Ovary (tissue), 9 donors: ENCODE results near the gene HIGD2A. TPM values are rescaled to one million over a fixed set of nuclear protein-coding genes. Genes with fewer than 3 reads are reported as not detected.

Source experiments
- DNase-seq, 5 donors: peaks; one replicate each; pipeline ENCODE4 v3.0.0-alpha.2; 2019 to 2020
- H3K27ac ChIP-seq, 2 donors: fragments of 200-600 bp; one replicate each; pipeline versions ENCODE4 v1.5.1 to v1.8.0; 2019 to 2022
- H3K27me3 ChIP-seq: fragments of 200-600 bp; one replicate; pipeline ENCODE4 v1.8.0; 2022
- H3K36me3 ChIP-seq: fragments of 200-600 bp; sonication (generic); one replicate; pipeline ENCODE4 v1.5.1; 2019
- H3K4me1 ChIP-seq: one replicate; pipeline ENCODE4 v1.8.1; 2013; ENCODE audit warnings: mild to moderate bottlenecking, moderate library complexity; ENCODE audit not compliant: insufficient read depth
- H3K4me3 ChIP-seq: fragments of 200-600 bp; sonication (generic); one replicate; pipeline ENCODE4 v1.5.1; 2017
- H3K9me3 ChIP-seq, 2 donors: fragments of 200-600 bp in 1 of 2; sonication (generic) in 1 of 2; one replicate each; pipeline versions ENCODE4 v1.5.1 to v1.8.1; 2013 to 2019; ENCODE audit warnings: mild to moderate bottlenecking in 1 of 2, moderate library complexity in 1 of 2
- EP300 ChIP-seq: sonication (generic); formaldehyde crosslinking; IDR thresholded peaks from one replicate; pipeline ENCODE4 v1.6.1; 2017; ENCODE audit warnings: antibody characterized with exemption
- POLR2A ChIP-seq: fragments of 450-650 bp; IDR thresholded peaks from one replicate; pipeline ENCODE4 v1.6.1; 2017; ENCODE audit warnings: antibody characterized with exemption, mild to moderate bottlenecking, moderate library complexity
- WGBS, 3 donors: extraction: QIAGEN DNeasy Blood & Tissue Kit in 1 of 3; methylation state at CpG; one replicate each; pipeline versions ENCODE4 v1.1.5 to v1.1.7; 2013 to 2017; 5-methylcytosine and 5-hydroxymethylcytosine counted together
- intact Hi-C, 4 donors: fragments of 100-400 bp; cut with DNase I; formaldehyde crosslinking; loops; one replicate each; pipeline versions ENCODE4 v1.11.0 to v1.15.1; 2022 to 2023
- polyA plus RNA-seq, 2 donors: library from polyadenylated mRNA; stranded (reverse); fragments of 200-250 nt in 1 of 2; fragments of 350-450 nt in 1 of 2; fragmentation: Illumina TruSeq in 1 of 2; extraction: RNeasy Lipid Tissue Mini Kit (QIAGEN cat#74804) in 1 of 2; gene quantifications; one replicate each; pipeline ENCODE4 v1.2.3, GENCODE V29; 2013 to 2014
- total RNA-seq, 7 donors: library from RNA; depleted of rRNA in 2 of 7; stranded (reverse); fragments of >200 nt in 2 of 7; fragmentation: NEBNext Ultra II Directional in 3 of 7; extraction: Animal tissue kit (Norgen Biotek cat#: 25700) in 3 of 7; gene quantifications; one replicate each; pipeline versions ENCODE4 v1.1.0 to v1.2.4, GENCODE V29; 2016 to 2023
- TF ChIP-seq, protein P1 (sequence below), 3 donors: fragments of 450-650 bp in 2 of 3; fragments of 200-600 bp in 1 of 3; IDR thresholded peaks; one replicate each; pipeline versions ENCODE4 v1.5.1 to v1.8.0; 2016 to 2022; ENCODE audit warnings: antibody characterized with exemption in 3 of 3, mild to moderate bottlenecking in 1 of 3
- donor health status: DM: no; HTN: no; CAD: no; lungs with moderate emphysema.
- donor health status: DM: no; HTN: no; CAD: no.
- donor health status: Bipolar disorder and iron deficiency.
- donor health status: DM: yes; HTN: yes; CAD: no.
- donor health status: DM: no; HTN: no; CAD: no.
- donor health status: DM: yes; HTN: yes; CAD: no.

The HIGD2A gene
- total and polyA plus RNA-seq, 9 donors, result 64.3 to 131 (median 100) TPM

DNA sequence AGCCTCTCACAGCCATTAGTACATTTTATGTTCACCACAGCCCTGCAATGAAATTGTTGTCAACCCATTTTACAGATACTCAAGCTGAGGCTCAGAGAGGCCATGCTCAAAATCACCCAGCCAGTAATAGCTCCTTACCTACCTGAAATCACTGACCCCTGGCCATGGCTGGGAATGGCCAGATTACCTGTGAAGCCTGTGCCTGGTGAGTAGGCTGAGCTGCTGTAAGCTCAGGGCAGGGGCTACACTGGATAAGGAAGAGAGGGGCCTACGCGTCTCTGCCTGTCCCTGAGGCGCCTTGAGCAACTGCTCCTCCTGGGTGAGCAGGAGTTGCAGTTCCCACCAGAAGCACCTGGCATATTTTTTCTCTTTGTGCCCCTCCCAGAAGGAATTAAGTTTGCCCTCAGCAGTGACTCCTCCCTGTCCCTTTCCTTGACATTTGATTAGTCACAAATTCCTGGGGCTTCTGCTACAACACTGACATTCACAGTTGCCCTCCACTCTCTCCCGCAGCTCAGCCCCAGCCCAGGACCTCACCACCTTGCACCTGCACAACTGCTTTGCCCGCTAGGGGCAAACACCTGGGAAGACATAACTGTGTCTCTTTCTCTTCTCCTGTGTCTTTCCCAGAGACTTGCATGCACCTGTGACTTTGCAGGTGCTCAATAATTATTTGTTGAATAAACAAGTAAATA is 22.1 kb downstream of the HIGD2A start:
- Histone ChIP-seq H3K27me3 (no peaks in the 10 kb centered on the region), H3K36me3 (no peaks in the 10 kb centered on the region), H3K4me3 (no peak overlapping the region), H3K9me3 (no peaks in the 10 kb centered on the region), H3K4me1 (peaks cover 10% of the 10 kb centered on the region), H3K27ac (no peak overlapping the region)
- DNase-seq, result no peak
- WGBS, 3 donors, result 91 to 97% (median 96%) methylated on average over 5 of the region's 5 CpGs
- intact Hi-C loops, result loop anchor here in 1 of 4 donors (10.0 kb wide), 1 partner anchor 134 kb away; the partner anchor contains the start of gene CDHR2
- TF ChIP-seq EP300 (no peak), POLR2A (no peak)
- TF ChIP-seq, protein P1, sequence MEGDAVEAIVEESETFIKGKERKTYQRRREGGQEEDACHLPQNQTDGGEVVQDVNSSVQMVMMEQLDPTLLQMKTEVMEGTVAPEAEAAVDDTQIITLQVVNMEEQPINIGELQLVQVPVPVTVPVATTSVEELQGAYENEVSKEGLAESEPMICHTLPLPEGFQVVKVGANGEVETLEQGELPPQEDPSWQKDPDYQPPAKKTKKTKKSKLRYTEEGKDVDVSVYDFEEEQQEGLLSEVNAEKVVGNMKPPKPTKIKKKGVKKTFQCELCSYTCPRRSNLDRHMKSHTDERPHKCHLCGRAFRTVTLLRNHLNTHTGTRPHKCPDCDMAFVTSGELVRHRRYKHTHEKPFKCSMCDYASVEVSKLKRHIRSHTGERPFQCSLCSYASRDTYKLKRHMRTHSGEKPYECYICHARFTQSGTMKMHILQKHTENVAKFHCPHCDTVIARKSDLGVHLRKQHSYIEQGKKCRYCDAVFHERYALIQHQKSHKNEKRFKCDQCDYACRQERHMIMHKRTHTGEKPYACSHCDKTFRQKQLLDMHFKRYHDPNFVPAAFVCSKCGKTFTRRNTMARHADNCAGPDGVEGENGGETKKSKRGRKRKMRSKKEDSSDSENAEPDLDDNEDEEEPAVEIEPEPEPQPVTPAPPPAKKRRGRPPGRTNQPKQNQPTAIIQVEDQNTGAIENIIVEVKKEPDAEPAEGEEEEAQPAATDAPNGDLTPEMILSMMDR (IDR thresholded peaks at IDR 0.05), result no peak

DNA sequence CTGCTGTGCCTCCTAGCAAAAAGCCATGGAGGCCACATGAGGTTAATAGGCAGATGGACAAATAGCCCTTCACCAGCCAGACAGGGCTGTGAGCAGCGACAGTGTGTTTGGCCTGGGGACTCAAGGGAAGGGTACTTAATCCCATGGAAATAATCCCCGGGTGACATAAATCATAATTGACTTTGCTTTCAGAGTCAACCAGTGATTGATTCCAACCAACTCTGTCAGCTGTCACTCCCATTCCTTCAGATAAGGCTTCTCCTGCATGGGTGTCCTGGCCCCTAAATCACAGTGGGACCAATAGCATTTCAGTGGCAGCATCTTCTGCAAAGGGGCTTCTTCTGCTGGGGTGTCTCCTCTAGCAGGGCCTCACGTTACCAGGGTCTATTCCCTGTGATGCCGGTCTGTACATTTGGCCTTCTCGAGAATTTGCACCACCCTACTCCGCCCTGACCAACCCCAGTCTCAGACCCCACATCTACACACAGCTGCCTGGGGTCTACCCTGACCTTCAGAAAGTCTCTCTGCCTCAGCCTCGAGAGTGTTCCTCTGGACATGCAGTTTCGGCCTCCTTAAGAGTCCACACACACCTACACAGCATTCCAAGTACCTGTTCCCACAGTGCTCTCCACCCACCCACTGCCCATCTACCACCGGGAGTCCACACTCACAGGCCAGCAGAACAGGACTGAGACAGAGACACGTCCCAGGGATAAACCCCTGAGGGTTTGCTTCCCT is 24.1 kb downstream of the HIGD2A start:
- H3K27me3 ChIP-seq, result no peaks in the 10 kb centered on the region
- no peak overlapping the region for H3K4me3 ChIP-seq
- WGBS, 3 donors, result 63 to 77% (median 75%) methylated on average over 10 of the region's 10 CpGs
- H3K36me3 ChIP-seq, result no peaks in the 10 kb centered on the region
- H3K9me3 ChIP-seq, result no peaks in the 10 kb centered on the region
- H3K4me1 ChIP-seq, result peaks cover 11% of the 10 kb centered on the region
- no peak overlapping the region for H3K27ac ChIP-seq
- intact Hi-C loops, result loop anchor here in 1 of 4 donors (10.0 kb wide), 1 partner anchor 132 kb away; the partner anchor contains the start of gene CDHR2
- no peak for DNase-seq
- TF ChIP-seq, protein P1 (IDR thresholded peaks at IDR 0.05), result no peak

DNA sequence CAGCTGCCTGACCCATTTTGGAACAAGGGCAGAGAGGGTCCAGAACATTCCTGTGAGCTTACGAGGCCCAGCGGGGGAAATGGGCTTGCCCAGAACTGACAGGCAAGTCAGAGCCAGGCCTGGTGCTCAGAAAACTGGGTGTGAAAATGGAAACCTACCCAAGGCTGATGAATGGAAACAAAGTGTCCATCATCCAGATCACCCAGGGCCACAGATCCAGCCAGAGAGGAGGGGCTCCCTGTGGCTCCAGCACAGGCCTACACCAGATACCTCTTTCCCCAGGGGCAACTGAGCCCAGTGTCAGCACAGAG is 24.7 kb downstream of the HIGD2A start:
- TF ChIP-seq, protein P1 (IDR thresholded peaks at IDR 0.05), result no peak
- TF ChIP-seq POLR2A (no peak), EP300 (no peak)
- Histone ChIP-seq H3K9me3 (no peaks in the 10 kb centered on the region), H3K36me3 (no peaks in the 10 kb centered on the region), H3K4me1 (peaks cover 8% of the 10 kb centered on the region), H3K27me3 (no peaks in the 10 kb centered on the region), H3K4me3 (no peak overlapping the region), H3K27ac (peak overlapping the region in 1 of 2 donors; percentile 45)
- 32 to 70% (median 68%) methylated on average over 2 of the region's 2 CpGs for WGBS, 3 donors
- no peak for DNase-seq
- intact Hi-C loops, result loop anchor here in 1 of 4 donors (10.0 kb wide), 1 partner anchor 132 kb away; the partner anchor contains the start of gene CDHR2

DNA sequence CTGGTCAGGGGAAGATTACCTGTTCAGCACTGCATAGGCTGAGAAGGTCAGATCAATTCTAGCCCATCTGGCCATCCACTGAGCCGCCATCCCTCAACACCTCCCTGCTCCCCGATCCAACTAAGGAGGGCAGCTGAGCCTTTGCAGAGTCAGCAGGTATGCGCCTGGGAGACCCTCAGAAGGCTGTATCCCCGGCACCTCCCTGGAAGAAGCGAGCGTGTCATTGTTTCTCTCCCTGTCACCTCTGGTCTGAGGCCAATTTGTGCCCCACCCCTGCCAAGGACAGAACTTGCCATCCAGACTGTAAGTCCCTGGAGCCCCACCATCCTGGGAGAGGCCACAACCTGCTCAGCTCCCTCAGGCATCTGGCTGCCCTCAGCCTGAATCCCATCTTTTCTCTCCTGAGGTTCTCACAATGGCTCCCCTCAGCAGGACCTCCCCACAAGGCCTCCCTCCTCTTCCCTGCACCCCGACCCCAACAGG is 25.2 kb downstream of the HIGD2A start:
- no peaks in the 10 kb centered on the region for H3K36me3 ChIP-seq
- TF ChIP-seq EP300 (no peak), POLR2A (no peak)
- H3K4me1 ChIP-seq, result peaks cover 8% of the 10 kb centered on the region
- intact Hi-C loops, result loop anchor here in 1 of 4 donors (10.0 kb wide), 1 partner anchor 131 kb away; the partner anchor contains the start of gene CDHR2
- H3K27ac ChIP-seq, result peak overlapping the region in 1 of 2 donors; percentile 45
- 79 to 86% (median 85%) methylated on average over 7 of the region's 7 CpGs for WGBS, 3 donors
- DNase-seq, result no peak
- no peaks in the 10 kb centered on the region for H3K9me3 ChIP-seq
- H3K27me3 ChIP-seq, result no peaks in the 10 kb centered on the region
- H3K4me3 ChIP-seq, result no peak overlapping the region
